GM18858 (cell line): ENCODE data around the gene PCDHA1.

ENCODE experiments used
- ATAC-seq: cut with Tn5 transposase; IDR thresholded peaks from one replicate; pipeline ENCODE4 v1.9.1; 2021; ENCODE audit not compliant: unreplicated experiment

Gene PCDHA1

GRCh38 chr5:141040093-141040770, 254.3 kb downstream of the PCDHA1 start:
- no peak for ATAC-seq

- ATAC-seq = no peak
Observed at GRCh38 chr5:141040771-141041426, 255.0 kb downstream of the PCDHA1 start.

GRCh38 chr5:141041427-141041785, 255.5 kb downstream of the PCDHA1 start:
- no peak for ATAC-seq

- no peak for ATAC-seq
Observed at GRCh38 chr5:141042555-141042954, 256.6 kb downstream of the PCDHA1 start.

- no peak for ATAC-seq
Observed at GRCh38 chr5:141050622-141051520, 264.9 kb downstream of the PCDHA1 start, which contains the start of gene PCDHB1. TSS of gene PCDHB1 (plus strand) at chr5:141051374. CDS start at chr5:141051471, 97 bp downstream.

- no peak for ATAC-seq
Observed at GRCh38 chr5:141051521-141051866, 265.6 kb downstream of the PCDHA1 start.
